Astrocyte (in vitro differentiated cells and primary cell): Measurements from ENCODE around the gene POR. TPM values are rescaled to one million over a fixed set of nuclear protein-coding genes. Genes with fewer than 3 reads are reported as not detected.
"Not testable (repeated sequence)": the region's sequence is repeated elsewhere in the genome, so short reads cannot be mapped to it uniquely, and the experiment has no call there.

Source experiments
- DNase-seq: peaks from one replicate; pipeline ENCODE4 v3.0.0-alpha.2; 2010; ENCODE audit warnings: low read depth
- FAIRE-seq: peaks from 2 replicates; lab custom pipeline; 2011; peaks lifted over from hg19 to GRCh38; lab: Jason Lieb, UNC
- H2AFZ ChIP-seq: 2 replicates; pipeline ENCODE4 v1.6.0; 2012; ENCODE audit warnings: low read depth, low read length, inconsistent platforms
- H3K27ac ChIP-seq: 2 replicates; pipeline ENCODE4 v1.5.1; 2011; ENCODE audit warnings: low read depth, low read length, inconsistent platforms
- H3K27me3 ChIP-seq: 2 replicates; pipeline ENCODE4 v1.6.0; 2011; ENCODE audit warnings: low read length, inconsistent platforms; ENCODE audit not compliant: insufficient read depth
- H3K36me3 ChIP-seq: 2 replicates; pipeline ENCODE4 v1.5.1; 2011; ENCODE audit warnings: low read length, inconsistent platforms; ENCODE audit not compliant: insufficient read depth
- H3K4me1 ChIP-seq: 2 replicates; pipeline ENCODE4 v1.5.1; 2011; ENCODE audit warnings: low read length, inconsistent platforms; ENCODE audit not compliant: insufficient read depth
- H3K4me2 ChIP-seq: 2 replicates; pipeline ENCODE4 v1.6.0; 2012; ENCODE audit warnings: low read length, inconsistent platforms
- H3K4me3 ChIP-seq: 2 replicates; pipeline ENCODE4 v1.5.1; 2011; ENCODE audit warnings: low read depth, mild to moderate bottlenecking, low read length, inconsistent platforms; ENCODE audit not compliant: insufficient read depth
- H3K79me2 ChIP-seq: 2 replicates; pipeline ENCODE4 v1.6.0; 2012; ENCODE audit warnings: mild to moderate bottlenecking, low read length, inconsistent platforms; ENCODE audit not compliant: insufficient read depth
- H3K9ac ChIP-seq: 2 replicates; pipeline ENCODE4 v1.6.0; 2012; ENCODE audit warnings: mild to moderate bottlenecking, low read length, inconsistent platforms
- H3K9me3 ChIP-seq: 2 replicates; pipeline ENCODE4 v1.5.1; 2012; ENCODE audit warnings: low read depth, mild to moderate bottlenecking, low read length, inconsistent platforms; ENCODE audit not compliant: insufficient read depth
- H4K20me1 ChIP-seq: 2 replicates; pipeline ENCODE4 v1.6.0; 2012; ENCODE audit warnings: low read length, inconsistent platforms; ENCODE audit not compliant: insufficient read depth
- H3K27ac Mint-ChIP-seq: one replicate; pipeline ENCODE4 v1.8.0; 2021; ENCODE audit warnings: mild to moderate bottlenecking, mixed read lengths; ENCODE audit not compliant: unreplicated experiment
- H3K27me3 Mint-ChIP-seq: one replicate; pipeline ENCODE4 v1.8.0; 2021; ENCODE audit warnings: low read depth, mixed read lengths; ENCODE audit not compliant: unreplicated experiment
- H3K36me3 Mint-ChIP-seq: one replicate; pipeline ENCODE4 v1.8.0; 2021; ENCODE audit warnings: low read depth, mixed read lengths; ENCODE audit not compliant: unreplicated experiment
- H3K4me1 Mint-ChIP-seq: one replicate; pipeline ENCODE4 v1.8.0; 2021; ENCODE audit warnings: low read depth, mixed read lengths; ENCODE audit not compliant: unreplicated experiment
- H3K4me3 Mint-ChIP-seq: one replicate; pipeline ENCODE4 v1.8.0; 2021; ENCODE audit warnings: mild to moderate bottlenecking, moderate library complexity, mixed read lengths; ENCODE audit not compliant: unreplicated experiment
- H3K9me3 Mint-ChIP-seq: one replicate; pipeline ENCODE4 v1.8.0; 2021; ENCODE audit warnings: mild to moderate bottlenecking, mixed read lengths; ENCODE audit not compliant: unreplicated experiment
- EZH2 ChIP-seq: IDR thresholded peaks from 2 replicates; pipeline ENCODE4 v1.6.1; 2012; ENCODE audit warnings: mild to moderate bottlenecking, low read length, inconsistent platforms; ENCODE audit not compliant: insufficient read depth
- total RNA-seq: library from RNA; stranded (reverse); gene quantifications from 2 replicates; pipeline ENCODE4 v1.2.1, GENCODE V29; 2021
- TF ChIP-seq, protein P1 (sequence below): IDR thresholded peaks from 2 replicates; pipeline ENCODE4 v1.5.1; 2011; ENCODE audit warnings: low read depth, mild to moderate bottlenecking, inconsistent platforms, low read length, moderate library complexity; ENCODE audit not compliant: insufficient read depth

Gene POR
- total RNA-seq, 1 donor from 2014 or later, result 73.6 TPM

DNA sequence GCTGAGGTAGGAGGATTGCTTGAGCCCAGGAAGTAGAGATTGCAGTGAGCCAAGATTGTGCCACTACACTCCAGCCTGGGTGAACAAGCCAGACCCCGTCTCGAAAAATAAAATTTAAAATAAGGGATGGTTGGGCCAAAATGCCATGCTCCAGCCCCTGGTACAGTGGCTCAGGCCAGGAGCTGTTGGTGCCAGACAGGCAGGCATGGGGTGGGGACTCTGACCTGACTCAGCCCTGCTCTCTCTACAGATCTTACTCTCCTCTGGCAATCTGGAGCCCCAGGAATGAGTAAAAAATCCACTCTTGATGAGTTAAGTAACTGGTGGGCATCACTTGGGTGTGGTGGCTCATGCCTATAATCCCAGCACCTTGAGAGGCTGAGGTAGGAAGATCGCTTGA is 87.9 kb downstream of the POR start:
- DNase-seq (no peak), FAIRE-seq (no peak)
- Mint-ChIP-seq H3K27ac (no peak overlapping the region), H3K27me3 (no peaks in the 10 kb centered on the region), H3K4me3 (no peak overlapping the region), H3K9me3 (no peaks in the 10 kb centered on the region), H3K36me3 (peaks cover 21% of the 10 kb centered on the region), H3K4me1 (no peaks in the 10 kb centered on the region)
- Histone ChIP-seq H3K9me3 (no peaks in the 10 kb centered on the region), H3K4me2 (no peak overlapping the region), H3K9ac (no peak overlapping the region), H2AFZ (no peak overlapping the region), H3K36me3 (peaks cover 4% of the 10 kb centered on the region), H3K79me2 (no peaks in the 10 kb centered on the region), H3K27me3 (no peaks in the 10 kb centered on the region), H3K4me1 (no peaks in the 10 kb centered on the region), H3K27ac (no peak overlapping the region), H4K20me1 (peaks cover 11% of the 10 kb centered on the region), H3K4me3 (no peak overlapping the region)
- TF ChIP-seq, protein P1, sequence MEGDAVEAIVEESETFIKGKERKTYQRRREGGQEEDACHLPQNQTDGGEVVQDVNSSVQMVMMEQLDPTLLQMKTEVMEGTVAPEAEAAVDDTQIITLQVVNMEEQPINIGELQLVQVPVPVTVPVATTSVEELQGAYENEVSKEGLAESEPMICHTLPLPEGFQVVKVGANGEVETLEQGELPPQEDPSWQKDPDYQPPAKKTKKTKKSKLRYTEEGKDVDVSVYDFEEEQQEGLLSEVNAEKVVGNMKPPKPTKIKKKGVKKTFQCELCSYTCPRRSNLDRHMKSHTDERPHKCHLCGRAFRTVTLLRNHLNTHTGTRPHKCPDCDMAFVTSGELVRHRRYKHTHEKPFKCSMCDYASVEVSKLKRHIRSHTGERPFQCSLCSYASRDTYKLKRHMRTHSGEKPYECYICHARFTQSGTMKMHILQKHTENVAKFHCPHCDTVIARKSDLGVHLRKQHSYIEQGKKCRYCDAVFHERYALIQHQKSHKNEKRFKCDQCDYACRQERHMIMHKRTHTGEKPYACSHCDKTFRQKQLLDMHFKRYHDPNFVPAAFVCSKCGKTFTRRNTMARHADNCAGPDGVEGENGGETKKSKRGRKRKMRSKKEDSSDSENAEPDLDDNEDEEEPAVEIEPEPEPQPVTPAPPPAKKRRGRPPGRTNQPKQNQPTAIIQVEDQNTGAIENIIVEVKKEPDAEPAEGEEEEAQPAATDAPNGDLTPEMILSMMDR, result no peak
- TF ChIP-seq EZH2, result no peak

DNA sequence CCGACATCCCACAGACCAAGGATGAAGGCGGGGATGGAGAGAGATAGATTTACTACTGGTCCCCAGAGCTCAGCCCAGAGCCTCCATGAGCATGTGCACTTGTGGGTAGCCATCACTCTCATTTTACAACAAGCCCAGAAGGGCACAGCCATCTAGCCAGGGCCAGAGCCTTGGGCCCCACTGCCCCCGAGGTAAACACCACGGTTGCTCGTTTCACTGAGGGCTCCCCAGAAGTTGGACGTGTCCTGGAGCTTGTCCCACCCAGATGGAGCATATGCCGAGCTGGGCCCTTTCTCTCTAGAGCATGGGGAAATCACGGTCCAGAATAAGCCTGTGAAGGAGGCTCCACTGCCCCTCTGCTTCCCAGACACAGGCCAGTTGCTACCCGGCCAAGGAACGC is 88.4 kb downstream of the POR start:
- Histone ChIP-seq H3K27ac (no peak overlapping the region), H3K4me1 (no peaks in the 10 kb centered on the region), H3K27me3 (no peaks in the 10 kb centered on the region), H3K79me2 (no peaks in the 10 kb centered on the region), H3K36me3 (peaks cover 4% of the 10 kb centered on the region), H2AFZ (no peak overlapping the region), H4K20me1 (peaks cover 11% of the 10 kb centered on the region), H3K9me3 (no peaks in the 10 kb centered on the region), H3K9ac (no peak overlapping the region), H3K4me3 (no peak overlapping the region), H3K4me2 (no peak overlapping the region)
- no peak for DNase-seq
- no peak overlapping the region for H3K27ac Mint-ChIP-seq
- no peak overlapping the region for H3K4me3 Mint-ChIP-seq
- no peak for TF ChIP-seq EZH2
- TF ChIP-seq, protein P1, result no peak
- peaks cover 20% of the 10 kb centered on the region for H3K36me3 Mint-ChIP-seq
- no peaks in the 10 kb centered on the region for H3K4me1 Mint-ChIP-seq
- no peaks in the 10 kb centered on the region for H3K9me3 Mint-ChIP-seq
- no peaks in the 10 kb centered on the region for H3K27me3 Mint-ChIP-seq
- no peak for FAIRE-seq

DNA sequence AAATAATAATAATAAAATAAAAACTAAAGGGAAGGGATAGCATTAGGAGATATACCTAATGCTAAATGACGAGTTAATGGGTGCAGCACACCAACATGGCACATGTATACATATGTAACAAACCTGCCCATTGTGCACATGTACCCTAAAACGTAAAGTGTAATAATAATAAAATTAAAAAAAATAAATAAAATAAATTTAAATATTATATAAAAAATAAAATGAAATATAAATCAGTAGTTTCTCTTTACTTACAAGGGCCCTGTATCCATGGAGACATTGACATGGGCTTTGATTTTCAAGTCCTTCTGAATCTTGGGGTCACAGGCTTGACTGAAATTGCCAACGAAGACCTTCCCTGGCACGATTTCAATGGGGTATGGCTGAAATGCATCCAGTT is 90.0 kb downstream of the POR start:
- H3K27me3 Mint-ChIP-seq, H3K36me3 ChIP-seq, H3K9me3 ChIP-seq, H3K27me3 ChIP-seq, H3K9me3 Mint-ChIP-seq, H3K4me1 Mint-ChIP-seq, H3K4me3 ChIP-seq, DNase-seq, H3K27ac ChIP-seq, H2AFZ ChIP-seq, H3K4me1 ChIP-seq, H3K4me3 Mint-ChIP-seq, FAIRE-seq, H3K79me2 ChIP-seq, H3K4me2 ChIP-seq, H3K27ac Mint-ChIP-seq, H3K9ac ChIP-seq: not testable (repeated sequence)
- H4K20me1 ChIP-seq, result peaks cover 15% of the 10 kb centered on the region
- H3K36me3 Mint-ChIP-seq, result peaks cover 20% of the 10 kb centered on the region
